ENCODE measurements around the gene MTOR.

Gene MTOR

GRCh38 chr1:11285883-11286734 lies 23.8 kb upstream of the MTOR start:
- no CpG with 5 or more reads among the region's 7 CpGs for WGBS (ENCODE audit: extremely low coverage, insufficient coverage, low lambda C conversion rate)

GRCh38 chr1:11284784-11285183 lies 22.4 kb upstream of the MTOR start:
- H2AK5ac ChIP-seq (ENCODE audit: low read length): no peak overlapping the region
- no peaks in the 10 kb centered on the region for H3K27me3 ChIP-seq (ENCODE audit: insufficient read depth, low read length, poor library complexity)
- H2BK120ac ChIP-seq (ENCODE audit: low read depth, low read length): no peak overlapping the region
- H3K4me2 ChIP-seq (ENCODE audit: low read length): no peak overlapping the region
- H3K4ac ChIP-seq (ENCODE audit: low read depth, low read length): no peak overlapping the region
- peaks cover 2% of the 10 kb centered on the region for H3K36me3 ChIP-seq (ENCODE audit: control insufficient read depth, insufficient read depth, low read length)
- H2BK5ac ChIP-seq (ENCODE audit: low read length): no peak overlapping the region
- DNase-seq: peak; percentile 57
- peaks cover 14% of the 10 kb centered on the region for H3K79me1 ChIP-seq (ENCODE audit: low read length)
- WGBS (ENCODE audit: extremely low coverage, insufficient coverage, low lambda C conversion rate): no CpG with 5 or more reads among the region's 6 CpGs
- H4K5ac ChIP-seq (ENCODE audit: low read length): no peak overlapping the region
- H3K4me1 ChIP-seq (ENCODE audit: control insufficient read depth, low read depth, low read length): peaks cover 4% of the 10 kb centered on the region
- no peak overlapping the region for H3K23ac ChIP-seq (ENCODE audit: low read length)
- no peak overlapping the region for H3K4me3 ChIP-seq (ENCODE audit: low read length)
- no peaks in the 10 kb centered on the region for H3K79me2 ChIP-seq (ENCODE audit: control insufficient read depth, insufficient read depth, low read length)
- H3K18ac ChIP-seq (ENCODE audit: low read length): no peak overlapping the region
- no peak overlapping the region for H3K27ac ChIP-seq (ENCODE audit: low read depth, low read length)
- H3K9ac ChIP-seq (ENCODE audit: low read length): no peak overlapping the region
- H3K56ac ChIP-seq (ENCODE audit: low read length): no peak overlapping the region
- no peak overlapping the region for H4K8ac ChIP-seq (ENCODE audit: low read depth, low read length)
- H2BK15ac ChIP-seq (replicated peaks; ENCODE audit: low read depth): no peak overlapping the region

More at GRCh38 chr1:11285883-11286734, 23.8 kb upstream of the MTOR start:
- no peak overlapping the region for H3K4me3 ChIP-seq (ENCODE audit: low read length)
- H3K56ac ChIP-seq (ENCODE audit: low read length): no peak overlapping the region
- H3K4ac ChIP-seq (ENCODE audit: low read depth, low read length): no peak overlapping the region
- H3K23ac ChIP-seq (ENCODE audit: low read length): no peak overlapping the region
- H4K8ac ChIP-seq (ENCODE audit: low read depth, low read length): no peak overlapping the region
- no peak overlapping the region for H3K9ac ChIP-seq (ENCODE audit: low read length)
- H3K4me2 ChIP-seq (ENCODE audit: low read length): no peak overlapping the region
- H3K79me2 ChIP-seq (ENCODE audit: control insufficient read depth, insufficient read depth, low read length): no peaks in the 10 kb centered on the region
- no peak overlapping the region for H2BK5ac ChIP-seq (ENCODE audit: low read length)
- peaks cover 12% of the 10 kb centered on the region for H3K79me1 ChIP-seq (ENCODE audit: low read length)
- H3K27ac ChIP-seq (ENCODE audit: low read depth, low read length): no peak overlapping the region
- H2BK15ac ChIP-seq (replicated peaks; ENCODE audit: low read depth): no peak overlapping the region
- no peak overlapping the region for H2AK5ac ChIP-seq (ENCODE audit: low read length)
- no peak for DNase-seq
- peaks cover 4% of the 10 kb centered on the region for H3K4me1 ChIP-seq (ENCODE audit: control insufficient read depth, low read depth, low read length)
- no peaks in the 10 kb centered on the region for H3K27me3 ChIP-seq (ENCODE audit: insufficient read depth, low read length, poor library complexity)
- no peaks in the 10 kb centered on the region for H3K36me3 ChIP-seq (ENCODE audit: control insufficient read depth, insufficient read depth, low read length)
- no peak overlapping the region for H3K18ac ChIP-seq (ENCODE audit: low read length)
- H4K5ac ChIP-seq (ENCODE audit: low read length): no peak overlapping the region
- H2BK120ac ChIP-seq (ENCODE audit: low read depth, low read length): no peak overlapping the region

- Histone ChIP-seq H2BK15ac (replicated peaks; ENCODE audit: low read depth) (no peak overlapping the region), H3K79me1 (ENCODE audit: low read length) (peaks cover 11% of the 10 kb centered on the region), H3K4ac (ENCODE audit: low read depth, low read length) (no peak overlapping the region), H3K18ac (ENCODE audit: low read length) (no peak overlapping the region), H2AK5ac (ENCODE audit: low read length) (no peak overlapping the region), H3K4me2 (ENCODE audit: low read length) (no peak overlapping the region), H2BK5ac (ENCODE audit: low read length) (no peak overlapping the region), H3K23ac (ENCODE audit: low read length) (no peak overlapping the region), H3K4me1 (ENCODE audit: control insufficient read depth, low read depth, low read length) (peaks cover 4% of the 10 kb centered on the region), H3K56ac (ENCODE audit: low read length) (no peak overlapping the region), H3K27me3 (ENCODE audit: insufficient read depth, low read length, poor library complexity) (no peaks in the 10 kb centered on the region), H3K79me2 (ENCODE audit: control insufficient read depth, insufficient read depth, low read length) (no peaks in the 10 kb centered on the region), H3K36me3 (ENCODE audit: control insufficient read depth, insufficient read depth, low read length) (peaks cover 2% of the 10 kb centered on the region), H3K4me3 (ENCODE audit: low read length) (no peak overlapping the region), H3K9ac (ENCODE audit: low read length) (no peak overlapping the region), H4K8ac (ENCODE audit: low read depth, low read length) (no peak overlapping the region), H4K5ac (ENCODE audit: low read length) (no peak overlapping the region), H3K27ac (ENCODE audit: low read depth, low read length) (no peak overlapping the region), H2BK120ac (ENCODE audit: low read depth, low read length) (no peak overlapping the region)
- DNase-seq: no peak
- no CpG with 5 or more reads among the region's 6 CpGs for WGBS (ENCODE audit: extremely low coverage, insufficient coverage, low lambda C conversion rate)
These were observed 20.8 kb upstream of the MTOR start for GRCh38 chr1:11283151-11283550.

- H3K4me2 ChIP-seq (ENCODE audit: low read length): no peak overlapping the region
- H3K79me2 ChIP-seq (ENCODE audit: control insufficient read depth, insufficient read depth, low read length): no peaks in the 10 kb centered on the region
- no peak overlapping the region for H3K27ac ChIP-seq (ENCODE audit: low read depth, low read length)
- no CpG with 5 or more reads among the region's 8 CpGs for WGBS (ENCODE audit: extremely low coverage, insufficient coverage, low lambda C conversion rate)
- H3K4ac ChIP-seq (ENCODE audit: low read depth, low read length): no peak overlapping the region
- H3K18ac ChIP-seq (ENCODE audit: low read length): no peak overlapping the region
- H3K79me1 ChIP-seq (ENCODE audit: low read length): peaks cover 7% of the 10 kb centered on the region
- H4K8ac ChIP-seq (ENCODE audit: low read depth, low read length): no peak overlapping the region
- no peak overlapping the region for H2BK120ac ChIP-seq (ENCODE audit: low read depth, low read length)
- no peak overlapping the region for H2BK5ac ChIP-seq (ENCODE audit: low read length)
- H3K27me3 ChIP-seq (ENCODE audit: insufficient read depth, low read length, poor library complexity): no peaks in the 10 kb centered on the region
- H3K36me3 ChIP-seq (ENCODE audit: control insufficient read depth, insufficient read depth, low read length): peaks cover 2% of the 10 kb centered on the region
- H3K4me1 ChIP-seq (ENCODE audit: control insufficient read depth, low read depth, low read length): peaks cover 4% of the 10 kb centered on the region
- H3K23ac ChIP-seq (ENCODE audit: low read length): no peak overlapping the region
- no peak for DNase-seq
- no peak overlapping the region for H2BK15ac ChIP-seq (replicated peaks; ENCODE audit: low read depth)
- H3K56ac ChIP-seq (ENCODE audit: low read length): no peak overlapping the region
- no peak overlapping the region for H3K9ac ChIP-seq (ENCODE audit: low read length)
- H2AK5ac ChIP-seq (ENCODE audit: low read length): no peak overlapping the region
- no peak overlapping the region for H4K5ac ChIP-seq (ENCODE audit: low read length)
- H3K4me3 ChIP-seq (ENCODE audit: low read length): no peak overlapping the region
These were observed 19.4 kb upstream of the MTOR start for GRCh38 chr1:11281518-11282331.

GRCh38 chr1:11280719-11281376 lies 18.5 kb upstream of the MTOR start:
- H3K27ac ChIP-seq (ENCODE audit: low read depth, low read length): no peak overlapping the region
- peaks cover 2% of the 10 kb centered on the region for H3K36me3 ChIP-seq (ENCODE audit: control insufficient read depth, insufficient read depth, low read length)
- H4K8ac ChIP-seq (ENCODE audit: low read depth, low read length): no peak overlapping the region
- H3K79me1 ChIP-seq (ENCODE audit: low read length): peaks cover 9% of the 10 kb centered on the region
- H3K4me3 ChIP-seq (ENCODE audit: low read length): no peak overlapping the region
- no peak overlapping the region for H2BK15ac ChIP-seq (replicated peaks; ENCODE audit: low read depth)
- H3K56ac ChIP-seq (ENCODE audit: low read length): no peak overlapping the region
- H2AK5ac ChIP-seq (ENCODE audit: low read length): no peak overlapping the region
- DNase-seq: no peak
- no peak overlapping the region for H4K5ac ChIP-seq (ENCODE audit: low read length)
- no peak overlapping the region for H3K4ac ChIP-seq (ENCODE audit: low read depth, low read length)
- peaks cover 3% of the 10 kb centered on the region for H3K79me2 ChIP-seq (ENCODE audit: control insufficient read depth, insufficient read depth, low read length)
- H3K18ac ChIP-seq (ENCODE audit: low read length): no peak overlapping the region
- no peak overlapping the region for H3K9ac ChIP-seq (ENCODE audit: low read length)
- H3K4me1 ChIP-seq (ENCODE audit: control insufficient read depth, low read depth, low read length): peaks cover 2% of the 10 kb centered on the region
- no peaks in the 10 kb centered on the region for H3K27me3 ChIP-seq (ENCODE audit: insufficient read depth, low read length, poor library complexity)
- H2BK5ac ChIP-seq (ENCODE audit: low read length): no peak overlapping the region
- H3K23ac ChIP-seq (ENCODE audit: low read length): no peak overlapping the region
- no CpG with 5 or more reads among the region's 4 CpGs for WGBS (ENCODE audit: extremely low coverage, insufficient coverage, low lambda C conversion rate)
- no peak overlapping the region for H2BK120ac ChIP-seq (ENCODE audit: low read depth, low read length)
- no peak overlapping the region for H3K4me2 ChIP-seq (ENCODE audit: low read length)
